Vagina (tissue), 2 donors: ENCODE measurements around the gene FRMD1.

Source experiments
- CTCF ChIP-seq, 3 experiments: fragments of 450-650 bp in 2 of 3; fragments of 200-600 bp in 1 of 3; sonication (generic) in 1 of 3; IDR thresholded peaks; one replicate each; pipeline ENCODE4 v1.5.1; 2017 to 2019; ENCODE audit warnings: antibody characterized with exemption in 3 of 3, mild to moderate bottlenecking in 2 of 3, moderate library complexity in 2 of 3
- POLR2AphosphoS5 ChIP-seq, 2 donors: sonication (generic); formaldehyde crosslinking; IDR thresholded peaks; one replicate each; pipeline ENCODE4 v1.9.0; 2017; ENCODE audit warnings: antibody characterized with exemption in 2 of 2, mild to moderate bottlenecking in 2 of 2, low read depth in 1 of 2; ENCODE audit not compliant: insufficient read depth in 1 of 2

DNA sequence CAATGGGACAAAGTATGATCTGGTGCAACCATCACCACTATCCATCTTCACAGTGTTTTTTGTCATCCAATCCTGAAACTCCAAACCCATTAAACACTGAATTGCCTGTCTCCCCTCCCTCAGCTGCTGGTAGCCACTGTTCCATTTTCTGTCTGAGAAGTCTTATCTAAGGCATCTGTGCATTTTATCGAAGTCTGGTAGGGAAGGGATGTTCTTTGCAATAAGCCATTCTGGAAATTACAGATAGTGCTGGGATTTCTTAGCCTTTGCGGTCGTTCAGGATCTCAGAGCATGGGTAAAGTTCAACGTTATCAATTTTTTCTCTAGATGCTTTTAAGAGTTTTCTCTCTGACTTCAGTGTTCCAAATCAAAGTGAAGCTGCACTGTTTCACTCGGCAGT lies 57.4 kb downstream of the FRMD1 start:
- TF ChIP-seq POLR2AphosphoS5 (IDR thresholded peaks at IDR 0.05; ENCODE audit: insufficient read depth in 1 of 2, low read depth in 1 of 2) (no peak), CTCF (IDR thresholded peaks at IDR 0.05) (no peak)
